H9 (cell line): ENCODE data around the gene CASK. TPM values are rescaled to one million over a fixed set of nuclear protein-coding genes. Genes with fewer than 3 reads are reported as not detected.

ENCODE experiments used
- DNase-seq: peaks from one replicate; pipeline ENCODE4 v3.0.0-alpha.2; 2017
- H2AFZ ChIP-seq: one replicate; pipeline ENCODE4 v1.6.1; 2013; ENCODE audit warnings: mild to moderate bottlenecking, low read length, control low read depth, moderate library complexity
- H2AK5ac ChIP-seq: 2 replicates; pipeline ENCODE4 v1.6.1; 2013; ENCODE audit warnings: low read length, control low read depth, mixed read lengths; ENCODE audit not compliant: insufficient read length
- H2BK120ac ChIP-seq: one replicate; pipeline ENCODE4 v1.6.1; 2013; ENCODE audit warnings: low read depth, mild to moderate bottlenecking, low read length, control low read depth, inconsistent platforms; ENCODE audit not compliant: poor library complexity, severe bottlenecking
- H2BK12ac ChIP-seq: 2 replicates; pipeline ENCODE4 v1.6.1; 2013; ENCODE audit warnings: low read length, control low read depth, mixed read lengths, low read depth; ENCODE audit not compliant: insufficient read length
- H2BK15ac ChIP-seq: 2 replicates; pipeline ENCODE4 v1.6.1; 2013; ENCODE audit warnings: low read depth, low read length, control low read depth
- H2BK20ac ChIP-seq: one replicate; pipeline ENCODE4 v1.6.1; 2013; ENCODE audit warnings: low read depth, mild to moderate bottlenecking, low read length, control low read depth, inconsistent platforms; ENCODE audit not compliant: poor library complexity, severe bottlenecking
- H2BK5ac ChIP-seq: 2 replicates; pipeline ENCODE4 v1.6.1; 2013; ENCODE audit warnings: low read length, control low read depth, mixed read lengths; ENCODE audit not compliant: insufficient read length
- H3K14ac ChIP-seq: 2 replicates; pipeline ENCODE4 v1.6.1; 2013; ENCODE audit warnings: low read length, control low read depth; ENCODE audit not compliant: insufficient read depth
- H3K18ac ChIP-seq: 2 replicates; pipeline ENCODE4 v1.6.1; 2013; ENCODE audit warnings: low read depth, mild to moderate bottlenecking, mixed read lengths, low read length, control low read depth; ENCODE audit not compliant: insufficient read length
- H3K23ac ChIP-seq: 2 replicates; pipeline ENCODE4 v1.6.1; 2013; ENCODE audit warnings: low read length, control low read depth, mixed read lengths, low read depth; ENCODE audit not compliant: insufficient read length
- H3K23me2 ChIP-seq: 2 replicates; pipeline ENCODE4 v1.6.1; 2013; ENCODE audit warnings: low read depth, mild to moderate bottlenecking, mixed read lengths, low read length, control low read depth; ENCODE audit not compliant: insufficient read length, poor library complexity, severe bottlenecking
- H3K27ac ChIP-seq: 2 replicates; pipeline ENCODE4 v1.5.1; 2013; ENCODE audit warnings: low read length, control low read depth, mixed read lengths, low read depth; ENCODE audit not compliant: insufficient read length
- H3K27me3 ChIP-seq: 2 replicates; pipeline ENCODE4 v1.6.1; 2013; ENCODE audit warnings: low read length, control low read depth, inconsistent platforms; ENCODE audit not compliant: insufficient read depth
- H3K4ac ChIP-seq: 2 replicates; pipeline ENCODE4 v1.6.1; 2013; ENCODE audit warnings: low read depth, mild to moderate bottlenecking, control low read depth, inconsistent platforms, low read length, moderate library complexity
- H3K4me1 ChIP-seq: 2 replicates; pipeline ENCODE4 v1.6.1; 2013; ENCODE audit warnings: low read length, control low read depth, inconsistent platforms; ENCODE audit not compliant: insufficient read depth
- H3K4me2 ChIP-seq: 2 replicates; pipeline ENCODE4 v1.6.1; 2013; ENCODE audit warnings: low read length, control low read depth, mixed read lengths; ENCODE audit not compliant: insufficient read length, insufficient read depth
- H3K56ac ChIP-seq: 2 replicates; pipeline ENCODE4 v1.6.1; 2013; ENCODE audit warnings: low read depth, mild to moderate bottlenecking, mixed read lengths, low read length, control low read depth; ENCODE audit not compliant: insufficient read length
- H3K79me1 ChIP-seq: 2 replicates; pipeline ENCODE4 v1.6.1; 2013; ENCODE audit warnings: low read depth, mild to moderate bottlenecking, moderate library complexity, low read length, control low read depth, inconsistent platforms; ENCODE audit not compliant: insufficient read depth, poor library complexity, severe bottlenecking
- H3K79me2 ChIP-seq: 2 replicates; pipeline ENCODE4 v1.6.1; 2013; ENCODE audit warnings: low read length, control low read depth, inconsistent platforms; ENCODE audit not compliant: insufficient read depth
- H3K9ac ChIP-seq: 2 replicates; pipeline ENCODE4 v1.6.1; 2013; ENCODE audit warnings: low read length, control low read depth, mixed read lengths; ENCODE audit not compliant: insufficient read length; ENCODE audit errors: extremely low read depth
- H3K9me3 ChIP-seq: one replicate; pipeline ENCODE4 v1.6.1; 2013; ENCODE audit warnings: low read depth, low read length, inconsistent platforms; ENCODE audit not compliant: control insufficient read depth
- H3T11ph ChIP-seq: one replicate; pipeline ENCODE4 v1.6.1; 2013; ENCODE audit warnings: mild to moderate bottlenecking, low read length, control low read depth, inconsistent platforms
- H4K20me1 ChIP-seq: one replicate; pipeline ENCODE4 v1.6.1; 2013; ENCODE audit not compliant: control insufficient read depth, insufficient read length, insufficient read depth
- H4K5ac ChIP-seq: 2 replicates; pipeline ENCODE4 v1.6.1; 2013; ENCODE audit warnings: low read depth, mild to moderate bottlenecking, mixed read lengths, low read length, control low read depth; ENCODE audit not compliant: insufficient read length
- H4K8ac ChIP-seq: replicated peaks from 2 replicates; pipeline ENCODE4 v1.6.1; 2013; ENCODE audit warnings: low read length, control low read depth, mixed read lengths, low read depth; ENCODE audit not compliant: insufficient read length
- H4K91ac ChIP-seq: 2 replicates; pipeline ENCODE4 v1.6.1; 2013; ENCODE audit warnings: low read depth, mild to moderate bottlenecking, moderate library complexity, mixed read lengths, low read length, control low read depth; ENCODE audit not compliant: insufficient read length
- H3K27ac Mint-ChIP-seq, 3 experiments: 2 replicates in 2 of 3; 3 replicates in 1 of 3; pipeline ENCODE4 v1.8.0; 2020 to 2021; ENCODE audit warnings: mixed read lengths in 3 of 3, mild to moderate bottlenecking in 1 of 3, moderate library complexity in 1 of 3
- H3K27me3 Mint-ChIP-seq: 2 replicates; pipeline ENCODE4 v1.8.0; 2021; ENCODE audit warnings: low read depth, mild to moderate bottlenecking, moderate library complexity, mixed read lengths
- H3K36me3 Mint-ChIP-seq, 3 experiments: 2 replicates in 2 of 3; 3 replicates in 1 of 3; pipeline ENCODE4 v1.8.0; 2020 to 2021; ENCODE audit warnings: low read depth in 3 of 3, mixed read lengths in 3 of 3; ENCODE audit not compliant: insufficient read depth in 1 of 3
- H3K4me1 Mint-ChIP-seq, 2 experiments: 2 replicates each; pipeline ENCODE4 v1.8.0; 2020; ENCODE audit warnings: mixed read lengths in 2 of 2
- H3K4me3 Mint-ChIP-seq, 2 experiments: 2 replicates in 1 of 2; 3 replicates in 1 of 2; pipeline ENCODE4 v1.8.0; 2020 to 2021; ENCODE audit warnings: mild to moderate bottlenecking in 2 of 2, mixed read lengths in 2 of 2, moderate library complexity in 1 of 2
- H3K9me3 Mint-ChIP-seq, 2 experiments: 2 replicates in 1 of 2; 3 replicates in 1 of 2; pipeline ENCODE4 v1.8.0; 2020; ENCODE audit warnings: mild to moderate bottlenecking in 2 of 2, mixed read lengths in 2 of 2, moderate library complexity in 1 of 2
- CTCF ChIP-seq: fragments of 200-600 bp; sonication (generic); conservative IDR thresholded peaks from 3 replicates; pipeline ENCODE4 v1.8.0; 2021; ENCODE audit warnings: antibody characterized with exemption, mild to moderate bottlenecking
- WGBS: extraction: QIAGEN DNeasy Blood & Tissue Kit; methylation state at CpG from one replicate; pipeline ENCODE4 v1.1.7; 2013; ENCODE audit warnings: missing lambda C conversion rate, low lambda C conversion rate, mixed read lengths; ENCODE audit not compliant: insufficient read length; ENCODE audit errors: extremely low coverage; 5-methylcytosine and 5-hydroxymethylcytosine counted together
- total RNA-seq: library from RNA; stranded (reverse); gene quantifications from 2 replicates; pipeline ENCODE4 v1.2.1, GENCODE V29; 2021

Gene CASK
- total RNA-seq, 1 experiment from 2014 or later, result 44.1 TPM

- no peaks in the 10 kb centered on the region for H3K4me1 ChIP-seq
- no peak overlapping the region for H4K91ac ChIP-seq
- no peak overlapping the region for H2BK20ac ChIP-seq
- no peak overlapping the region for H2BK12ac ChIP-seq
- H2AK5ac ChIP-seq, result no peak overlapping the region
- peaks cover 59 to 66% of the 10 kb centered on the region in 2 experiments for H3K9me3 Mint-ChIP-seq
- H3K23ac ChIP-seq, result no peak overlapping the region
- no peak overlapping the region for H3K9ac ChIP-seq
- H3K9me3 ChIP-seq, result no peaks in the 10 kb centered on the region
- H3K23me2 ChIP-seq, result no peaks in the 10 kb centered on the region
- H3K27ac ChIP-seq, result no peak overlapping the region
- no peak overlapping the region for H3K14ac ChIP-seq
- no peak overlapping the region for H3K4ac ChIP-seq
- H2BK5ac ChIP-seq, result no peak overlapping the region
- no peak overlapping the region for H3T11ph ChIP-seq
- H3K79me1 ChIP-seq, result peaks cover 4% of the 10 kb centered on the region
- H2AFZ ChIP-seq, result no peak overlapping the region
- H4K5ac ChIP-seq, result no peak overlapping the region
- H3K4me2 ChIP-seq, result no peak overlapping the region
- no peak for TF ChIP-seq CTCF
- H3K4me1 Mint-ChIP-seq, result peaks cover 4% of the 10 kb centered on the region in 2 experiments; a peak in 1 of 4 replicates
- H3K56ac ChIP-seq, result no peak overlapping the region
- H2BK15ac ChIP-seq, result no peak overlapping the region
- no peak overlapping the region for H3K27ac Mint-ChIP-seq
- H3K36me3 Mint-ChIP-seq, result peaks cover 16 to 29% (median 29%) of the 10 kb centered on the region in 3 experiments
- H3K18ac ChIP-seq, result no peak overlapping the region
- WGBS, result no CpG with 5 or more reads among the region's 5 CpGs
- no peak overlapping the region for H3K4me3 Mint-ChIP-seq
- H3K79me2 ChIP-seq, result no peaks in the 10 kb centered on the region; the same call in 1 of the 2 replicates
- no peaks in the 10 kb centered on the region for H3K27me3 ChIP-seq
- DNase-seq, result no peak
- H2BK120ac ChIP-seq, result no peak overlapping the region
- no peak overlapping the region for H4K8ac ChIP-seq
- no peaks in the 10 kb centered on the region for H4K20me1 ChIP-seq
- no peaks in the 10 kb centered on the region for H3K27me3 Mint-ChIP-seq
Observed at GRCh38 chrX:41808047-41808446, 115.3 kb downstream of the CASK start.
